GM23338 (cell line): ENCODE results near the gene RPP21. TPM values are rescaled to one million over a fixed set of nuclear protein-coding genes. Genes with fewer than 3 reads are reported as not detected.

Source experiments
- ATAC-seq: fragments of 200-7000 bp; cut with Tn5 transposase; 3 replicates; pipeline ENCODE4 v1.9.1; 2020
- DNase-seq: peaks from one replicate; pipeline ENCODE4 v3.0.0-alpha.2; 2015; ENCODE audit warnings: low spot score
- H2AFZ ChIP-seq: fragments of 200-600 bp; sonication (generic); 2 replicates; pipeline ENCODE4 v1.8.0; 2016; ENCODE audit warnings: antibody characterized with exemption, mild to moderate bottlenecking, moderate library complexity
- H3F3A ChIP-seq: fragments of 200-600 bp; sonication (generic); replicated peaks from 2 replicates; pipeline ENCODE4 v1.8.0; 2017; ENCODE audit warnings: antibody characterized with exemption, mixed run types, low read depth
- H3K27ac ChIP-seq: fragments of 200-600 bp; sonication (generic); 2 replicates; pipeline ENCODE4 v1.6.1; 2016; ENCODE audit warnings: low read depth
- H3K27me3 ChIP-seq: fragments of 200-600 bp; sonication (generic); 2 replicates; pipeline ENCODE4 v1.8.0; 2016; ENCODE audit warnings: mild to moderate bottlenecking, mixed run types, moderate library complexity; ENCODE audit not compliant: insufficient read depth
- H3K36me3 ChIP-seq: fragments of 200-600 bp; sonication (generic); 2 replicates; pipeline ENCODE4 v1.8.0; 2016; ENCODE audit warnings: mild to moderate bottlenecking; ENCODE audit not compliant: insufficient read depth
- H3K4me1 ChIP-seq: fragments of 200-600 bp; sonication (generic); 2 replicates; pipeline ENCODE4 v1.8.0; 2016; ENCODE audit warnings: mild to moderate bottlenecking, moderate library complexity; ENCODE audit not compliant: insufficient read depth
- H3K4me2 ChIP-seq: fragments of 200-600 bp; sonication (generic); 2 replicates; pipeline ENCODE4 v1.7.1; 2017; ENCODE audit warnings: mixed run types
- H3K4me3 ChIP-seq: fragments of 200-600 bp; sonication (generic); 2 replicates; pipeline ENCODE4 v1.6.1; 2016; ENCODE audit warnings: mixed run types
- H3K79me2 ChIP-seq: fragments of 200-600 bp; sonication (generic); replicated peaks from 2 replicates; pipeline ENCODE4 v1.8.0; 2017; ENCODE audit warnings: mild to moderate bottlenecking; ENCODE audit not compliant: insufficient read depth
- H3K9me2 ChIP-seq: fragments of 200-600 bp; sonication (generic); 2 replicates; pipeline ENCODE4 v1.8.0; 2017; ENCODE audit not compliant: insufficient read depth
- H4K20me1 ChIP-seq: fragments of 200-600 bp; sonication (generic); replicated peaks from 2 replicates; pipeline ENCODE4 v1.8.0; 2017; ENCODE audit warnings: mild to moderate bottlenecking; ENCODE audit not compliant: insufficient read depth
- H3K27ac Mint-ChIP-seq: 2 replicates; pipeline ENCODE4 v1.8.0; 2020; ENCODE audit warnings: inconsistent platforms, mild to moderate bottlenecking, moderate library complexity, mixed read lengths
- H3K27me3 Mint-ChIP-seq: 3 replicates; pipeline ENCODE4 v1.8.0; 2022; ENCODE audit warnings: low read depth, mild to moderate bottlenecking, moderate library complexity, mixed read lengths, inconsistent platforms; ENCODE audit not compliant: insufficient read depth, poor library complexity
- H3K36me3 Mint-ChIP-seq: 3 replicates; pipeline ENCODE4 v1.8.0; 2021; ENCODE audit warnings: low read depth, mild to moderate bottlenecking, inconsistent platforms, moderate library complexity, mixed read lengths
- H3K4me1 Mint-ChIP-seq: 3 replicates; pipeline ENCODE4 v1.8.0; 2020; ENCODE audit warnings: mild to moderate bottlenecking, inconsistent platforms, mixed read lengths
- H3K4me3 Mint-ChIP-seq: 3 replicates; pipeline ENCODE4 v1.8.0; 2021; ENCODE audit warnings: moderate library complexity, mild to moderate bottlenecking, inconsistent platforms, mixed read lengths
- H3K9me3 Mint-ChIP-seq: 3 replicates; pipeline ENCODE4 v1.8.0; 2020; ENCODE audit warnings: moderate library complexity, mild to moderate bottlenecking, inconsistent platforms, mixed read lengths
- CREB1 ChIP-seq: fragments of 250-450 bp; sonication (Bioruptor Pico); IDR thresholded peaks from 2 replicates; pipeline ENCODE4 v1.5.0; 2020; ENCODE audit warnings: low read depth, mild to moderate bottlenecking, moderate library complexity
- ETS1 ChIP-seq: IDR thresholded peaks from 2 replicates; pipeline ENCODE4 v1.6.1; 2016; ENCODE audit warnings: antibody characterized with exemption
- EZH2 ChIP-seq: fragments of 200-600 bp; sonication (generic); IDR thresholded peaks from one replicate; pipeline ENCODE4 v1.8.0; 2017; ENCODE audit warnings: antibody characterized with exemption, mild to moderate bottlenecking, low read depth; ENCODE audit not compliant: unreplicated experiment
- EZH2phosphoT487 ChIP-seq: fragments of 200-600 bp; sonication (generic); IDR thresholded peaks from one replicate; pipeline ENCODE4 v1.8.1; 2018; ENCODE audit warnings: antibody characterized with exemption; ENCODE audit not compliant: unreplicated experiment
- JUNB ChIP-seq: IDR thresholded peaks from one replicate; pipeline ENCODE4 v1.6.1; 2016; ENCODE audit warnings: antibody characterized with exemption; ENCODE audit not compliant: unreplicated experiment
- POLR2AphosphoS5 ChIP-seq: IDR thresholded peaks from 2 replicates; pipeline ENCODE4 v1.6.1; 2016; ENCODE audit warnings: antibody characterized with exemption, low read depth
- REST ChIP-seq: IDR thresholded peaks from one replicate; pipeline ENCODE4 v1.6.1; 2018; ENCODE audit warnings: antibody characterized with exemption; ENCODE audit not compliant: unreplicated experiment
- polyA plus RNA-seq: library from polyadenylated mRNA; unstranded; fragments of >200 nt; fragmentation: Nextera tagmentation; extraction: Ambion mirVana; gene quantifications from 2 replicates; pipeline ENCODE4 v1.2.1, GENCODE V29; 2016
- total RNA-seq: library from RNA; depleted of rRNA; stranded (reverse); fragments of >200 nt; shearing (Covaris generic); gene quantifications from 2 replicates; pipeline ENCODE4 v1.2.3, GENCODE V29; 2014

RPP21 gene
- total and polyA plus RNA-seq, 2 experiments from 2014 or later: 63.7 to 161 TPM

- Mint-ChIP-seq H3K27me3 (peaks cover 15% of the 10 kb centered on the region), H3K4me1 (peaks cover 46% of the 10 kb centered on the region), H3K36me3 (peaks cover 28% of the 10 kb centered on the region), H3K9me3 (no peaks in the 10 kb centered on the region), H3K4me3 (peak overlapping the region; percentile 90), H3K27ac (peak overlapping the region; percentile 99)
- Histone ChIP-seq H3K36me3 (peaks cover 13% of the 10 kb centered on the region), H3K4me3 (peak overlapping the region; percentile 61), H2AFZ (0 out of 2 replicates have a peak overlapping the region, but pooled peaks have one; percentile 69), H3K4me1 (peaks cover 33% of the 10 kb centered on the region), H4K20me1 (no peaks in the 10 kb centered on the region; the same call in none of the 2 replicates), H3F3A (no peaks in the 10 kb centered on the region), H3K4me2 (peak overlapping the region; percentile 77), H3K27me3 (no peaks in the 10 kb centered on the region), H3K9me2 (no peaks in the 10 kb centered on the region), H3K79me2 (peaks cover 63% of the 10 kb centered on the region), H3K27ac (peak overlapping the region; percentile 98)
- DNase-seq: peak; percentile 85
- peak; percentile 84 for TF ChIP-seq CREB1 (CRISPR knock-in tag)
- 0 out of 2 replicates have a peak, but pooled peaks have one; percentile 21 for TF ChIP-seq ETS1
- no peak for TF ChIP-seq EZH2phosphoT487
- TF ChIP-seq POLR2AphosphoS5: peak; percentile 65
- peak; percentile 77 for ATAC-seq
These were observed 19.0 kb upstream of the RPP21 start for GRCh38 chr6:30325873-30326525.

GRCh38 chr6:30326526-30327231 lies 18.3 kb upstream of the RPP21 start, which contains the start of gene TRIM39:
TSS of gene TRIM39 (plus strand) at chr6:30326927. CDS start at chr6:30329318, 2,391 bp downstream.
- Mint-ChIP-seq H3K36me3 (peaks cover 34% of the 10 kb centered on the region), H3K4me3 (peak within 1 kb of the TSS; percentile 90), H3K27me3 (peaks cover 15% of the 10 kb centered on the region), H3K9me3 (no peaks in the 10 kb centered on the region), H3K27ac (peak within 1 kb of the TSS; percentile 99), H3K4me1 (peaks cover 41% of the 10 kb centered on the region)
- no peaks in the 10 kb centered on the region; the same call in none of the 2 replicates for H4K20me1 ChIP-seq
- no peaks in the 10 kb centered on the region for H3K9me2 ChIP-seq
- H3K36me3 ChIP-seq: peaks cover 13% of the 10 kb centered on the region
- H3K4me3 ChIP-seq: peak within 1 kb of the TSS; percentile 61
- H3K4me2 ChIP-seq: peak within 1 kb of the TSS; percentile 77
- H3K79me2 ChIP-seq: peaks cover 57% of the 10 kb centered on the region
- H3K27me3 ChIP-seq: no peaks in the 10 kb centered on the region
- ATAC-seq: peak; percentile 54
- TF ChIP-seq CREB1 (CRISPR knock-in tag) (no peak; the same call in 1 of the 2 replicates), EZH2 (no peak), POLR2AphosphoS5 (peak; percentile 58), JUNB (no peak), REST (no peak)
- no peaks in the 10 kb centered on the region for H3F3A ChIP-seq
- H2AFZ ChIP-seq: peak within 1 kb of the TSS; percentile 69
- peaks cover 27% of the 10 kb centered on the region for H3K4me1 ChIP-seq
- peak; percentile 81 for DNase-seq
- H3K27ac ChIP-seq: peak within 1 kb of the TSS; percentile 98
